Putamen (tissue), 1 donor: Measurements from ENCODE around the gene TAS2R16.
"Not testable (repeated sequence)": the region's sequence is repeated elsewhere in the genome, so short reads cannot be mapped to it uniquely, and the experiment has no call there.

ENCODE experiments used
- DNase-seq: peaks from one replicate; pipeline ENCODE4 v3.0.0-alpha.2; 2016; ENCODE audit warnings: low spot score

TAS2R16 gene

DNA sequence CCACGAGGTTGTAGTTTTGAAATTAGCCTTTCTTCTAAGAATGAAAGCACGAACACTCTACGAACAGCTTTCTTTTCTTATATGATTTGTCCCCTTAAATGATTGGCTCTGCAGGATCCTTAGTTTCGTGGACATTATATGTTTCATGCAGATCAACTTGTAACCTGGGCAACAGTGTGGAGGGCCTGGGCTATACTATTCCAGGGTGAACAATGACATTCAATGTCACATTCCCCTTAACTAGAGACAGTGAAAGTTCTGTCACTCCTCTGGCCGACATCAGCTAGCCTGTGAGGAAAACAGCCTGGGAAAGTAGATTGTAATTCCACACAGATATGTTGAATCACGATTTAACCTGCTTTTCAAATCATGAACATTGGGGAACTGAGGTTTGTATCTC lies 23.4 kb downstream of the TAS2R16 start:
- DNase-seq: no peak

DNA sequence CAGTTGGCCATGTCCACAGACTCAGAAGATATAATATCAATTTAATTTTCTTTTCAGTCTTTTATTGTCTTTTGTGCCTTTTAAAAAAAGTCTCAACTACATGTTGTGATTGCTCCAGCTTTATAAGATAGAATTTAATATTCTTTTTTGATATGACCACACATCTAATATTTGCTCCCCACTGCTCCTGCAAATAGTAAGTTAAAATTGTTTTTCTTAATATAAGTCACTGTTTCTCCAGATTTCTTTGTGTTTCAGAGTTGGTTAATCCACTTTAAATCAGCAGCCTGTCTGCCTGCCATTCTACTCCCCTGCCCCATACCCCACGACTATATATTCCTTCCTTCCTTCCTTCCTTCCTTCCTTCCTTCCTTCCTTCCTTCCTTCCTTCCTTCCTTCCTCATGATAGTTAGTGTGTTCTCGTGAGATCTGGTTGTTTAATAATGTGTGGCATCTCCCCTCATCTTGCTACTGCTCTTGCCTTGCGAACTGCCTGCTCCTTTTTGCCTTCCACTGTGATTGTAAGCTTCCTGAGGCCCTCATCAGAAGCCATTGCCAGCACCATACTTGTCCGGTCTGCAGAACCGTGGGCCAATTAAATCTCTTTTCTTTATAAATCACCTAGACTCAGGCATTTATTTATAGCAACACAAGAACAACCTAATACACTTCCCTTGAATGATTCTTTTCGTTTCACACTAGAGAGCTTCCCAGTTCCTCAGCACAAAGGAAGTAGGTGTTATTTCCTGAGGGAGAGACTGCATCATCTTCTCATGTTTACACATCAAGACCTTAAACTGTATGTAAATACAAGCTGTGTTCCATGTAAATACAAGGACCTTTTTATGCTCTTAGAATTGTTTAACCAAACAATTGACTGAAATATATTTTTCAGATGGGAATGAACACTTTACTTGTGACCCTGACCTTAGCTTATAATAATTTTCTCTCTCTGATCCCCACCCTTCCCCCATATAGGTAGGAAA lies 24.5 kb downstream of the TAS2R16 start:
- DNase-seq: no peak

DNA sequence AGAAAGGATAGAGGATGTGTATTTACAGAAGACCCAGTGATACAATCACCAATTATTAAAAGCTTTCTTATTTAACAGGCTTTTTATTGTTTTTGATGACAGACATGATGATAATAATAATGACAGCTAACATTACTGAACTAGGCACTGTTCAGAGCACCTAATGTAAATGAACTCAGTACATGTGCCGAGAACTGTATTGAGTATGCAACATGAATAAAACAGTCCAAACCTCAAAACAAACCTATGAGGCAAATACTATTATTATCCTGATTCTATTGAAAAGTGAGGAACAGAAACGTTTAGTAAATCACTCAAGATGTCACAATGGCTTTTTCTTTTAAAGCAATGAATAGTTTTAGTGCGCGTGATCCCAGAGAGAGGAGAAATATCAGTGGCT lies 27.1 kb downstream of the TAS2R16 start:
- no peak for DNase-seq

DNA sequence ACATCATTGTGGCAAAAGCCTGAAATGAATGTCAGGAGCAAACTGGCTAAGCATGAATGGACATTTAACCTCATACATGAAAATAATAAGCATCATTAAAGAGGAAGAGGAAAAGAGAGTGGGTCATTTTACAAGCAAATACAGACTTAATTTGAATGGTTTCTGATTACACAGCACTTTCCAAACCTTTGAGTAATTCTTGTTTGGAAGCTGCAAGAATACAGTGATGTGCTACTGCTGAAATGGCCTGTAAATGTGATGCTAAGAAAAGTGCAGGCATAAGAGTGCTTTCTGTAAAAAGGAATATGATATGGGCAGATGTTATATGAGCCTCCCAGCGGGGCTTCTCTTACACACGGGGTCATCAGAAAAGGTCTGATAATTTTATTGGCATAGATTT lies 30.2 kb downstream of the TAS2R16 start:
- DNase-seq: no peak

DNA sequence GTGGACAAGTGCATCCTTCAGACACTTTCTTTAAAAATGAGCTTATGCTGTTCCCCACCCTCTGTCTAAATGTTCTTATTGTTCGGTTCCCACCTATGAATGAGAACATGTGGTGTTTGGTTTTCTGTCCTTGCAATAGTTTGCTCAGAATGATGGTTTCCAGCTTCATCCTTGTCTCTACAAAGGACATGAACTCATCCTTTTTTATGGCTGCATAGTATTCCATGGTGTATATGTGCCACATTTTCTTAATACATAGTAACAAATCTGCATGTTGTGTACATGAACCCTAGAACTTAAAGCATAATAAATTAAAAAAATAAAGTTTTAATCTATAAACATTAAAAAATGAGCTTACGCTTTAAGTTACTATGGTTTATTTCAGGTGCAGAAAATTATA lies 41.8 kb downstream of the TAS2R16 start:
- not testable (repeated sequence) for DNase-seq

DNA sequence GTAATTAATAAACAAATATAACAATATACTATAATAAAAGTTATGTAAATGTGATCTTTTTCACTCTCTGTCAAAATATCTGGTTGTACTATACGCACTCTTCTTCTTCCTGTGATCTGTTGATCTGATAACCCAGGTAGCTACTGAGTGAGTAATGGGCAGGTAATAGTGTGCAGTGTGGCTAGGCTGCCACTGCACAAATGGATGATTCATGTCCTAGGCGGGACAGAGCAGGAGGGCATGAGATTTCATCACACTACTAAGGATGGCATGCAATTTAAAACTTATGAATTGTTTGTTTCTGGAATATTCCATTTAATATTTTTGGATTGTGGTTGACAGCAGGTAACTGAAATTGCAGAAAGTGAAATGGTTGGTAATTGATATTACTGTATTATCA lies 44.5 kb downstream of the TAS2R16 start:
- DNase-seq: no peak

DNA sequence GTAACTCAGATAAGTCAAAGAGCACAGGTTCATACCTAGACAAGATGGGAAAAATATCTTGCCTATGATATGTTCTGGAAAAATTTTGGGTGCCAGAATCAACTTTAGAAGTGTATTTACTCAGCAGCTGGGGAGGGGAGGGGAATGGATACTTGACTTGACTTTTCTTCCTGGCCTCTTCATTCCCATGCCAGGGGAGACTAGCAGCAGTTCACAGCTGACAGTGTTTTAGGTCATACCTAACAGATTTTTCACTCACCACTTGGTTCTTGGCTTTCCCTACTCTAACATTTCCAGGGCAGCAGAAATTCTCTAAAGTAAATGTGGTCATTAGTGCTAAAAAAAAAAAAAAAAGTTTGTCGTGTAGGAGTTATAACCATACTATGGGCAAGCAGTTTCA lies 46.3 kb downstream of the TAS2R16 start:
- no peak for DNase-seq
